Osteoblast (primary cell): Measurements from ENCODE around the gene ARPC1B. TPM values are rescaled to one million over a fixed set of nuclear protein-coding genes. Genes with fewer than 3 reads are reported as not detected.
A peak's percentile ranks its signal among the peaks of the same experiment; 100 is the strongest.

Experiments
- DNase-seq: peaks from one replicate; pipeline ENCODE4 v3.0.0; 2011; ENCODE audit warnings: low spot score, mixed read lengths; ENCODE audit not compliant: insufficient read length; ENCODE audit errors: missing footprints
- H2AFZ ChIP-seq: 2 replicates; pipeline ENCODE4 v1.6.0; 2011; ENCODE audit warnings: mild to moderate bottlenecking, low read length
- H3K27ac ChIP-seq: 2 replicates; pipeline ENCODE4 v1.5.1; 2011; ENCODE audit warnings: mild to moderate bottlenecking, low read depth, low read length, moderate library complexity
- H3K27me3 ChIP-seq: 2 replicates; pipeline ENCODE4 v1.6.0; 2012; ENCODE audit warnings: mild to moderate bottlenecking, control low read depth, inconsistent platforms, low read length, moderate library complexity; ENCODE audit not compliant: insufficient read depth
- H3K36me3 ChIP-seq: 2 replicates; pipeline ENCODE4 v1.5.1; 2011; ENCODE audit warnings: mild to moderate bottlenecking, low read length, control low read depth, moderate library complexity; ENCODE audit not compliant: insufficient read depth
- H3K4me1 ChIP-seq: 2 replicates; pipeline ENCODE4 v1.5.1; 2011; ENCODE audit warnings: mild to moderate bottlenecking, low read length, control low read depth, moderate library complexity; ENCODE audit not compliant: insufficient read depth
- H3K4me2 ChIP-seq: 2 replicates; pipeline ENCODE4 v1.6.0; 2011; ENCODE audit warnings: mild to moderate bottlenecking, low read length; ENCODE audit not compliant: insufficient read depth
- H3K4me3 ChIP-seq: fragments of 200-600 bp; sonication (generic); 3 replicates; pipeline ENCODE4 v1.5.1; 2012; ENCODE audit warnings: mild to moderate bottlenecking, low read length, inconsistent platforms; ENCODE audit not compliant: insufficient read depth
- H3K79me2 ChIP-seq: 2 replicates; pipeline ENCODE4 v1.6.0; 2012; ENCODE audit warnings: mild to moderate bottlenecking, low read length, control low read depth, inconsistent platforms; ENCODE audit not compliant: insufficient read depth
- H3K9me3 ChIP-seq: 2 replicates; pipeline ENCODE4 v1.5.1; 2011; ENCODE audit warnings: low read depth, low read length, control low read depth
- H4K20me1 ChIP-seq: 2 replicates; pipeline ENCODE4 v1.6.0; 2012; ENCODE audit warnings: mild to moderate bottlenecking, low read length, control low read depth; ENCODE audit not compliant: insufficient read depth
- total RNA-seq: library from RNA; depleted of rRNA; stranded (reverse); fragments of >200 nt; gene quantifications from 2 replicates; pipeline ENCODE4 v1.2.3, GENCODE V29; 2012
- TF ChIP-seq, protein P1 (sequence below): IDR thresholded peaks from 2 replicates; pipeline ENCODE4 v1.5.1; 2011; ENCODE audit warnings: mild to moderate bottlenecking, low read depth, low read length, moderate library complexity; ENCODE audit errors: extremely low read depth

ARPC1B gene
- total RNA-seq, 1 donor = 273 TPM

GRCh38 chr7:99419323-99420021 lies 44.9 kb downstream of the ARPC1B start:
- Histone ChIP-seq H4K20me1 (peaks cover 2% of the 10 kb centered on the region), H3K27ac (no peak overlapping the region), H2AFZ (no peak overlapping the region), H3K9me3 (no peaks in the 10 kb centered on the region), H3K4me1 (no peaks in the 10 kb centered on the region), H3K27me3 (no peaks in the 10 kb centered on the region), H3K4me2 (no peak overlapping the region), H3K36me3 (peaks cover 65% of the 10 kb centered on the region), H3K4me3 (no peak overlapping the region), H3K79me2 (peaks cover 19% of the 10 kb centered on the region)
- TF ChIP-seq, protein P1, sequence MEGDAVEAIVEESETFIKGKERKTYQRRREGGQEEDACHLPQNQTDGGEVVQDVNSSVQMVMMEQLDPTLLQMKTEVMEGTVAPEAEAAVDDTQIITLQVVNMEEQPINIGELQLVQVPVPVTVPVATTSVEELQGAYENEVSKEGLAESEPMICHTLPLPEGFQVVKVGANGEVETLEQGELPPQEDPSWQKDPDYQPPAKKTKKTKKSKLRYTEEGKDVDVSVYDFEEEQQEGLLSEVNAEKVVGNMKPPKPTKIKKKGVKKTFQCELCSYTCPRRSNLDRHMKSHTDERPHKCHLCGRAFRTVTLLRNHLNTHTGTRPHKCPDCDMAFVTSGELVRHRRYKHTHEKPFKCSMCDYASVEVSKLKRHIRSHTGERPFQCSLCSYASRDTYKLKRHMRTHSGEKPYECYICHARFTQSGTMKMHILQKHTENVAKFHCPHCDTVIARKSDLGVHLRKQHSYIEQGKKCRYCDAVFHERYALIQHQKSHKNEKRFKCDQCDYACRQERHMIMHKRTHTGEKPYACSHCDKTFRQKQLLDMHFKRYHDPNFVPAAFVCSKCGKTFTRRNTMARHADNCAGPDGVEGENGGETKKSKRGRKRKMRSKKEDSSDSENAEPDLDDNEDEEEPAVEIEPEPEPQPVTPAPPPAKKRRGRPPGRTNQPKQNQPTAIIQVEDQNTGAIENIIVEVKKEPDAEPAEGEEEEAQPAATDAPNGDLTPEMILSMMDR = no peak
- DNase-seq = peak; percentile 78

- Histone ChIP-seq H3K4me1 (no peaks in the 10 kb centered on the region), H3K36me3 (peaks cover 64% of the 10 kb centered on the region)
Observed at GRCh38 chr7:99420213-99420612, 45.7 kb downstream of the ARPC1B start.

DNA sequence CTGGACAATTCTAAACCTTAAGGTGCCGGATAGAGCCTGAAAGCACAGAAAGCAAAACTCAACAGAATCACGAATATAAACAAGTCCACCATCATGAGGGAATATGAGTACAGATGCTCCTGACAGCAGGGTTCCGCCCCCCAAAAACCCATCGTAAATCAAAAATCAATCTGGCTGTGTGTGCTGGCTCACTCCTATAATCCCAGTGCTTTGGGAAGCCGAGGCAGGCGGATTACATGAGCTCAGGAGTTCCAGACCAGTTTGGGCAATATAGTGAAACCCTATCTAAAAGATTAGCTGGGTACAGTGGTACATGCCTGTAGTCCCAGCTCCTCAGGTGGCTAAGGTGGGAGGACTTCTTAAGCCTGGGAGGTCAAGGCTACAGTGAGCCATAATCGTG lies 46.5 kb downstream of the ARPC1B start:
- TF ChIP-seq, protein P1 = no peak
- no peaks in the 10 kb centered on the region for H3K9me3 ChIP-seq

More at GRCh38 chr7:99420213-99420612, 45.7 kb downstream of the ARPC1B start:
- no peak overlapping the region for H2AFZ ChIP-seq
- H3K79me2 ChIP-seq = peaks cover 16% of the 10 kb centered on the region
- H3K27ac ChIP-seq = no peak overlapping the region
- H4K20me1 ChIP-seq = peaks cover 2% of the 10 kb centered on the region
- no peak overlapping the region for H3K4me3 ChIP-seq
- no peaks in the 10 kb centered on the region for H3K27me3 ChIP-seq
- TF ChIP-seq, protein P1 = no peak
- H3K4me2 ChIP-seq = no peak overlapping the region
- no peaks in the 10 kb centered on the region for H3K9me3 ChIP-seq
- peak; percentile 56 for DNase-seq

GRCh38 chr7:99422186-99422585 lies 47.7 kb downstream of the ARPC1B start:
- no peaks in the 10 kb centered on the region for H3K27me3 ChIP-seq
- H2AFZ ChIP-seq = no peak overlapping the region
- DNase-seq = peak; percentile 6
- no peak overlapping the region for H3K4me2 ChIP-seq
- H3K27ac ChIP-seq = no peak overlapping the region
- H3K36me3 ChIP-seq = peaks cover 51% of the 10 kb centered on the region
- no peak overlapping the region for H3K4me3 ChIP-seq
- H3K9me3 ChIP-seq = no peaks in the 10 kb centered on the region
- H3K79me2 ChIP-seq = peaks cover 13% of the 10 kb centered on the region
- peaks cover 2% of the 10 kb centered on the region for H4K20me1 ChIP-seq
- TF ChIP-seq, protein P1 = no peak
- H3K4me1 ChIP-seq = no peaks in the 10 kb centered on the region

More for the DNA sequence above, 46.5 kb downstream of the ARPC1B start:
- Histone ChIP-seq H3K27me3 (no peaks in the 10 kb centered on the region), H4K20me1 (peaks cover 2% of the 10 kb centered on the region), H2AFZ (no peak overlapping the region), H3K36me3 (peaks cover 63% of the 10 kb centered on the region), H3K27ac (no peak overlapping the region), H3K4me2 (no peak overlapping the region), H3K4me1 (no peaks in the 10 kb centered on the region), H3K79me2 (peaks cover 15% of the 10 kb centered on the region), H3K4me3 (no peak overlapping the region)
- DNase-seq = peak; percentile 50
